HG02852 (cell line): ENCODE data around the gene PTDSS2.
A peak's percentile ranks its signal among the peaks of the same experiment; 100 is the strongest.

ENCODE experiments used
- ATAC-seq: cut with Tn5 transposase; IDR thresholded peaks from one replicate; pipeline ENCODE4 v1.9.1; 2021; ENCODE audit warnings: mild to moderate bottlenecking, moderate library complexity; ENCODE audit not compliant: unreplicated experiment

PTDSS2 gene

DNA sequence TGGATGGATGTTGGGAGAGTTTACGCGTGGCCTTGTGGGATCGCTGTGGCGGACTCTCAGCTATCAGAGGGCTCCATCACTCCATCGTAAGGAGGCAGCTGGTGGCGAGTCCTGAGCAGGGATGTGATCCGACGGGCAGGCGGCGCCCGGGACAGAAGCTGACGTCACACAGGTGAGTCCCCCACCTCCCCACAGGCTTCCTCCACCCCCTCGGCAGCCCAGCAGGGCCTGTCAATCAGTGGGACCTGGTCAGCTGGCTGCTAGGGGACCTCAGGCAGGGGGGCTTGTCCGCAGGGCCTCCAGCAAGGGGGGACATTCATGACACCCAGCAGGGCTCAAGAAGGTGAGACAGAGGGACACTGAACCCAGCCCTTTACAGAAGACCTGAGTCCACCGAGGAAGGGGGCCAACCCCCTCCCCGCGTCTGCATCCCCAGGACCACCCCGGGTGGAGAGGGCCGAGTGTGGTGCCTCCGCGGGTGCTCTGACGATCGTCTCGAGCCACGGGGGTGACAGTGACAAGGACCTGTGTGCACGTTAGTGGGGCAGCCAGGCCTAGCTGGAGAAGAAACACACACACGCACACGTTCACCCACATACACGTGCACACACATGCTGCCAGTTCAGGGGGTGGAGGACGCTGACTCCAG lies 78.2 kb downstream of the PTDSS2 start:
- no peak for ATAC-seq

DNA sequence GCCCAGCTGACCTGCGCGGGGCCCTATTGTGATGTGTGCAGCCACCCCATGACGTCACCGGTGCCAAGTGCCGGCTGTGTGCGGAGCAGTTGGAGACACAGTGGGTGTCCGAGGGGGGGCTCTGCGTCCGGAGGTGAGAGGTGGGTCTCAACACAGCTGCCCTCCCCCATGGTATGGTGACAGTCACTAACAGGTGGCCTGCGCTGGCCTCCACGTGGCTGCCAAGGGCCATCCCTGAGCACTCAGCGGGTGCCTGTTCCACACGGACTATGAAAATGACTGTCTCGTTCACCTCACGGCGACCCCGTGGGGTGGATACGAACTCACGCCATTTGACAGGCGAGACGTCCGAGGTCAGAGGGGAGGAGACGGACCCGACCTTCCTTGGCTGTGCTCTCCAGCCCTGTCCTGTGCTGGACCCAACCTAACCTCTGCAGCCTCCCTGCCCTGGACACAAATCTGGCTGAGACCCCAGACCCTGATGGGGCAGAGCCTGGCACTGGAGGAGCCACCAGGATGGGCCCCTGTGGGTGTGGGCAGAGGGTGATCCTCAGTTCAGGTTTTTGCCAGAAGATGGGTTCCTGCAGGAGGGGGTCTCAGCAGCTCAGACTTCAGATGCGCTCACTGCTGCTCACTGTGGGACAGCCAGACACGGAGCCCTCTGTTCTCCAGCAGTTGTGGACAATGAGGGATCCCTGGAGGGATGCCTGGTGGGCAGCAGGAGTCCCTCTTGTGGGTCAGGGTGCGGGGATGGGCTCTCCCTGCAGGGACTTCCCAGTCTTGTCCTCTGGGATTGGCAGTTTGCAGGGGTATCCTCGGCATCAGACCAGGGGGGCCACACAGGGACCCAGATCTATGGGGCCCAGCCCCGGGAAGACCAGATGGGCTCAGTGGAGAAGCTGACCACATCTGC lies 79.0 kb downstream of the PTDSS2 start:
- no peak for ATAC-seq

DNA sequence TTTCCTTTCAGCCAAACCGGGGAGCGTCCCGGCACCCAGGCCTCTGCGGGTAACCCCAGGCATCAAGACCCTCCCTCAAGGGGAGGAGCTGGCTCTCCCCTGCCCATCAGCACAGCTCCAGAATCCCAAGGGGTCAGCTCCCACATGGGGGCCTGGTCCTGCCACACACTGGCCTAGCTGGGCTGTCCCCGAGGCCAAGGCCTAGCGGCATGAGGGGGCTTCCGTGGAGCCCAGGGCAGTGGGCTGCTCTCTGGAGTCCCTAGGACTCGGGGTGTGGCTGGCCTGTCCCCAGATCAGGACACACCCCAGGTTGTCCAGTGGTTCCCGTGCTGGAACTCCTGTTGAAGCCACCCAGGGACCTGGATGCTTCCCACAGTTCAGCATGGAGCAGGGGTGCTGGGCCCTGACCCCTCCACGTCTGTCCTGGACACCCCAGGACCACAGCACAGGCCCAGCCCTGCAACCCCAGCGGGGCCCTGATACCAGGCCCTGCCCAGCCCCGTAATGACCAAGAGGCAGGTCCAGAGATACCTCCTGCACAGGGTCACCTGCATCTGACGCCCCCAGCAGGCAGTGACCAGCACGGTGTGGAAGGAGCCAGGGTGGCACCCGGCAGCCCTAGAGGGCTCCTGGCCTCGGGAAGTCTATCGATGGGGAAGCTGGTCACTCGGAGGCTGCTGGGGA lies 79.8 kb downstream of the PTDSS2 start:
- no peak for ATAC-seq

DNA sequence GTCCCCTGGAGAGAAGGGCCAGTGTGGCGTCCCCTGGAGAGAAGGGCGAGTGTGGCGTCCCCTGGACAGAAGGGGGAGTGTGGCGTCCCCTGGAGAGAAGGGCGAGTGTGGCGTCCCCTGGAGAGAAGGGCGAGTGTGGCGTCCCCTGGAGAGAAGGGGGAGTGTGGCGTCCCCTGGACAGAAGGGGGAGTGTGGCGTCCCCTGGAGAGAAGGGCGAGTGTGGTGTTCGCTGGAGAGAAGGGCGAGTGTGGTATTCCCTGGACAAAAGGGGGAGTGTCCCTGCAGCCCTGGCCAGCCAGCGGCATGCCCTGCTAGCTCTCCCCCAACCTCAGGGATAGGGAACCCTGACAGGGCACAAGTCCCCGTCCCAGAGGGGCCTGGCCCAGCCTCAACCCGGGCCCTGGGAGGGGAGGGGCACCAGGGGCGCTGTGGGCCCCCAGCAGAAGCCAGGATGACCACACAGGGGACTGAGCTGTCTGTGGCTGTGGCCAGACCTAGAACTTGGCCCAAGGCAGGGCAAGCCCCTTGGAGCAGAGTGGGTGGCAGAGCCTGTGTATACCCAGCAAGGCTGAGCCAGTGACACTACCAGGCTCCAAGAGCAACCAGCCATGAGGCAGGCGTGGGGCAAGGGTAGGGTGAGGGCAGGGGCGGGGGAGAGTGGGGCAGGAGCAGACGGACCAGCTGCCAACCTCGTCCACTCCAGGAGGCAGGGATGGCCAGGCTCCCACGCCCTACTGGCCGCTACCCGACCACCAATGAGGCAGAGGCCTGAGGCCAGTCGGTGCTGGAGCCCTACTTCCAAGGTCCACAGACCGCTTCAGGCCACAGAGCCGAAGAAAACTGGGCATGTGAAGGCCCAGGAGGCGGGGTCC lies 81.1 kb downstream of the PTDSS2 start:
- no peak for ATAC-seq

- ATAC-seq = no peak
These were observed 81.9 kb downstream of the PTDSS2 start for GRCh38 chr11:531919-532526.

- no peak for ATAC-seq
These were observed 82.5 kb downstream of the PTDSS2 start for GRCh38 chr11:532527-532985.

GRCh38 chr11:532986-533585 lies 83.0 kb downstream of the PTDSS2 start:
- ATAC-seq = no peak

DNA sequence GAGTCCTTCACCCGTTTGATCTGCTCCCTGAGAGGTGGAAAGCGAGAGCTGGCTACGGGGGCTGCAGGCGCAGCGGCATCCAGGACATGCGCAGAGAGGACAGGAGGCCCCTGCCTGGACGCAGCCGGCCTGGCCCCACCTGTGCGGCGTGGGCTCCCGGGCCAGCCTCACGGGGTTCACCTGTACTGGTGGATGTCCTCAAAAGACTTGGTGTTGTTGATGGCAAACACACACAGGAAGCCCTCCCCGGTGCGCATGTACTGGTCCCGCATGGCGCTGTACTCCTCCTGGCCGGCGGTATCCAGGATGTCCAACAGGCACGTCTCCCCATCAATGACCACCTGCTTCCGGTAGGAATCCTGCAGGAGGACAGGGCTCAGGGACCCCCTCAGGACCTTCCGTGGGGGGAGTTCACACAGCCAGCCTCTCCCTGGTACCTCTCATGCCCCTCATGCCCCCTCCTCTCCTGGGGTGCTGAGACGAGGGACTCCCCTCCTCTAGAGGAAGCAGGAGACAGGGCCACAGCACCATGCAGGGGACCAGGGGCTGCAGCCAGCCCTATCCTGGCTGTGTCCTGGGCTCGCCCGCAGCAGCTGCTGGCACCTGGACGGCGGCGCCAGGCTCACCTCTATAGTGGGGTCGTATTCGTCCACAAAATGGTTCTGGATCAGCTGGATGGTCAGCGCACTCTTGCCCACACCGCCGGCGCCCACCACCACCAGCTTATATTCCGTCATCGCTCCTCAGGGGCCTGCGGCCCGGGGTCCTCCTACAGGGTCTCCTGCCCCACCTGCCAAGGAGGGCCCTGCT lies 83.7 kb downstream of the PTDSS2 start:
- ATAC-seq = no peak

DNA sequence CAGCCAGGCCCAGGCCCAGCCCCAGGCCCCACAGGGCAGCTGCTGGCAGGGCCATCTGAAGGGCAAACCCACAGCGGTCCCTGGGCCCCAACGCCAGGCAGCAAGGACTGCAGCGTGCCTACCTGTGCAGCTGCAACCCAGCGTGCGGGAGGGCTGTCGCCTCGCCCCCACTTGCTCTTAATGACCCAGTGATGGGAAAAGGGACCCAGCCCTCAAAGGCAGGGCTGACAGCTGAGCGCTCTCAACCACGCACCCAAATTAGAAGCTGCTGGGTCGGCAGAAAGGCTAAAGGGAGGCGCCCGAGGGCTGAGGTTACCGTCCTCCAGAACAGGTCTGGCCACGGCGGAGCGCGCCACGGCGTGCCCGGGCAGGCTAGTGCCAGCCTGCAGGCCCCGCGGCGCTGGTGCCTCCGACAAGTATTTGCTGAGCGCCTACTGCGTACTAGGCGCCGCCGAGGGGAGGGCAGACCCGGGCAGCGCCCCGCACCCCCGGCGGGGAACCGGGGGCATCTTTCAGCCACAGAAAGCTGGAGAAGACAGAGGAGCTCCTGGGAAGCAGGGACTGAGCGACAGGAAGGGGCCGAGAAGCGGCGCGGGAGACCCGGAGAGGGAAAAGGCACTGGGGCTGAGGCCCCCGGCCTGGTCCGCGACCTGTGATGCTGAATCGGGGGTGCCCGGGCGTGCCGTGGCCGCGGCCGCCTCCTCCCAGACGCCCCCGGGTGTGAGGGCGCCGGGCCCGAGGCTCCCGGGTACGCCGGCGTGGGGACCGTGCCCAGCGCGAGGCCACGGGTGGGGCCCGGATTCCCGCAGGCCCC lies 84.5 kb downstream of the PTDSS2 start:
- peak; percentile 0 for ATAC-seq

GRCh38 chr11:535210-535518 lies 85.1 kb downstream of the PTDSS2 start:
- ATAC-seq = peak; percentile 8

DNA sequence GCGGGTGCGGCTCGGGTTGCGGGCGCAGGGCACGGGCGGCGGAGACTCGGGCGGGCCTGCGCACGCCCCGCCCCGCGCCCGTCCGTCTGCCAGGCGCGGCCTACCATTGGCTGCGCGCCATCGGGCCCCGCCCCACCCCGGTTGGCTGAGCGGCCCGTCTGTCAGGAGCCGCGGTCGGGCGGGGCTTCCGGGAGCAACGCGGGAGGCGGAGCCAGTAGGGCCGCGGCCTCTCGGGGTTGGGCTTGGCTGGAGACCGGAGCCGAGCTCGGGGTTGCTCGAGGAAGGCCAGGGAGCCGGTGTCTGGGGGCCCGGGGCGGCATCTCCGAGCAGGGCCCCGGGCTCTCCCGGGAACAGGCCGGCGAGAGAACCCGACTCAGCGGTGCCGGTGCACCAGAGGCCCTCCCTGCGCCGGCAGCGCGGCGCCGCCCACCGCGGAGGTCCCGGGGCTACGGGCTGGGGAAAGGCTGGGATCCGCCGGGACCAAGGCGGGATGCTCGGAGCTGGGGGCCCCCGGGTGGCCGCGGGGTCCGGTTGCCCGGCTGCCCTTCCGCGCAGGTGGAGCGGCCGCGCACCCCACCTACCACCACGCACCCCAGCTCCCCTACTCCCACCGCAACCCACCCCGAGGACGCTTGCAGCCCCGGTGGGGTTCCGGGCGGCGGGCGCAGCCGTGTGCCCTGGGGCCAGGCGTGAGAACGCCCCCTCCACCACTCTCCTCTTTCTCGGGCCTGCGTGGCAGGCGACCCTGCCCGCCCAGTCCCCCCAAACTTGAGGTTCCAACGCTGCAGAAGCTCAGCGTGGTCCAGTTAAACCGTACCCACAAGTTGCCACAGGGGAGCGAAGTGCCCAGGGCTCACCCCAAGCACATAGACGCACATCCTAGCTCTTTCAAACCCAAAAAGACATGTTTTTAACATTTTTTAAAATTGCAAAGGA lies 85.7 kb downstream of the PTDSS2 start, which contains the start of gene HRAS:
TSS of gene HRAS (minus strand) at position 58 of the 936 bp plus-strand sequence.
- ATAC-seq = peak; percentile 75

GRCh38 chr11:536841-537621 lies 87.0 kb downstream of the PTDSS2 start, which contains the start of gene LRRC56:
LRRC56 (plus strand) TSS chr11:537527; CDS start chr11:540685, 3,158 bp downstream.
- peak; percentile 54 for ATAC-seq

- no peak for ATAC-seq
These were observed 87.7 kb downstream of the PTDSS2 start for GRCh38 chr11:537622-538430.

- ATAC-seq = no peak
These were observed 88.5 kb downstream of the PTDSS2 start for GRCh38 chr11:538431-539051.

- no peak for ATAC-seq
These were observed 89.9 kb downstream of the PTDSS2 start for GRCh38 chr11:539971-540481.
